Measurements from ENCODE around the gene TRMT10B.
"Not testable (repeated sequence)": the region's sequence is repeated elsewhere in the genome, so short reads cannot be mapped to it uniquely, and the experiment has no call there.

The TRMT10B gene

DNA sequence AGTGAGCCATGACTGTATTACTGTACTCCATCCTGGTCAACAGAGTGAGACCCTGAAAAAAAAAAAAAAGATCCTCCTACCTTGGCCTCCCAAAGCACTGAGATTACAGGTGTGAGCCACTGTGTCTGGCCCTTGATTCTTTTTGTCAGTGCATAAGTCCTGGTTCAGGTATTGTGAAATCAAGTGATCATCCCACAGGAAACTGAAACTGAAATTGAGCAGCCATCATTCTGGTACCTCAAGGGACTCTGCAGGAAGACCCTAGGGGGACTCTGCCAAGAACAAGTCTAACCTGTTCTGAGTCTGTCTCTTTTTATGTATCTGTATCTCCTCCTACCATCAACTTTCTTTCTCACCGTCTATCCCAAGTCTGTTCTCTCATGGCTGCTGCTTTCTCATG lies 45.1 kb downstream of the TRMT10B start:
- Mint-ChIP-seq H3K4me1 (peaks cover 28% of the 10 kb centered on the region), H3K27ac (no peak overlapping the region), H3K4me3 (no peak overlapping the region), H3K9me3 (no peaks in the 10 kb centered on the region), H3K27me3 (ENCODE audit: low read depth, poor library complexity) (peaks cover 31% of the 10 kb centered on the region), H3K36me3 (ENCODE audit: low read depth) (no peaks in the 10 kb centered on the region)
- TF ChIP-seq, protein P1, sequence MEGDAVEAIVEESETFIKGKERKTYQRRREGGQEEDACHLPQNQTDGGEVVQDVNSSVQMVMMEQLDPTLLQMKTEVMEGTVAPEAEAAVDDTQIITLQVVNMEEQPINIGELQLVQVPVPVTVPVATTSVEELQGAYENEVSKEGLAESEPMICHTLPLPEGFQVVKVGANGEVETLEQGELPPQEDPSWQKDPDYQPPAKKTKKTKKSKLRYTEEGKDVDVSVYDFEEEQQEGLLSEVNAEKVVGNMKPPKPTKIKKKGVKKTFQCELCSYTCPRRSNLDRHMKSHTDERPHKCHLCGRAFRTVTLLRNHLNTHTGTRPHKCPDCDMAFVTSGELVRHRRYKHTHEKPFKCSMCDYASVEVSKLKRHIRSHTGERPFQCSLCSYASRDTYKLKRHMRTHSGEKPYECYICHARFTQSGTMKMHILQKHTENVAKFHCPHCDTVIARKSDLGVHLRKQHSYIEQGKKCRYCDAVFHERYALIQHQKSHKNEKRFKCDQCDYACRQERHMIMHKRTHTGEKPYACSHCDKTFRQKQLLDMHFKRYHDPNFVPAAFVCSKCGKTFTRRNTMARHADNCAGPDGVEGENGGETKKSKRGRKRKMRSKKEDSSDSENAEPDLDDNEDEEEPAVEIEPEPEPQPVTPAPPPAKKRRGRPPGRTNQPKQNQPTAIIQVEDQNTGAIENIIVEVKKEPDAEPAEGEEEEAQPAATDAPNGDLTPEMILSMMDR (IDR thresholded peaks at IDR 0.05), result no peak
- DNase-seq, result no peak

DNA sequence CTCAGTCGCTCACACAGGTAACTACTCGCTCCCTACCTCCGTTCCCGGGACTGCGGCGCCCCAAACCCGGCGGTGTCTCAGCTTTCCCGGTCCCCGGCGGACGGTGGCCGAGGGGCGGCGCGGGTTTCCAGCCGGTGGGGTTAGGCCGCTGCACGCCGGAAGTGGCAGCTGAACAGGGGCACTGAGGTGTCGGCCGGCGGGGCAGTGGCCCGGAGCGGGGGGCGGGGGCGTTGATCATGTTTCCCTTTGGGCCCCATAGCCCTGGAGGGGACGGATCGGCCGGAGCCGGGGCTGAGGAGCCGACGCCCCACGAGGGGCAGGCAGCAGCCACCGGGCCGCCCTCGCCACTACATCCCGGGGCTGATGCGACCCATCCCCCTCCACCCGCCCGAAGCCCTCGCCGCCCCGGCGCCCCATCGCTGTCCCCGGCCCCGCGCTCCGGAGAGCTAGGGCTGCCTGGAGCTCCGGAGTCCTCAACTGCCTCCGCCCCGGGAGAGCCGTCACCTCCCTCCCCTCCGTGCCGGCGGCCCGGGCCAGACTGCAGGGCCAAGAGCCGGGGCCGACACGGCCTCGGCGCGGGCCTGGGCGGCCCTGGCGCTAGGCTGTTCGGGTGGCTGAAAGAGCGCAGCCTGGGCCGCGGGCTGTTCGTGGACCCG lies 47.2 kb downstream of the TRMT10B start, which contains the start of gene DCAF10:
DCAF10 (plus strand) TSS at position 167 of the 656 bp plus-strand sequence; CDS start at position 237, 70 bp downstream.
- peaks cover 28% of the 10 kb centered on the region for H3K4me1 Mint-ChIP-seq
- peaks cover 12% of the 10 kb centered on the region for H3K36me3 Mint-ChIP-seq (ENCODE audit: low read depth)
- peak within 1 kb of the TSS; percentile 95 for H3K4me3 Mint-ChIP-seq
- DNase-seq, result peak; percentile 95
- H3K27me3 Mint-ChIP-seq (ENCODE audit: low read depth, poor library complexity), result peaks cover 20% of the 10 kb centered on the region
- peak within 1 kb of the TSS; percentile 85 for H3K27ac Mint-ChIP-seq
- TF ChIP-seq, protein P1 (IDR thresholded peaks at IDR 0.05), result no peak
- H3K9me3 Mint-ChIP-seq, result no peaks in the 10 kb centered on the region

DNA sequence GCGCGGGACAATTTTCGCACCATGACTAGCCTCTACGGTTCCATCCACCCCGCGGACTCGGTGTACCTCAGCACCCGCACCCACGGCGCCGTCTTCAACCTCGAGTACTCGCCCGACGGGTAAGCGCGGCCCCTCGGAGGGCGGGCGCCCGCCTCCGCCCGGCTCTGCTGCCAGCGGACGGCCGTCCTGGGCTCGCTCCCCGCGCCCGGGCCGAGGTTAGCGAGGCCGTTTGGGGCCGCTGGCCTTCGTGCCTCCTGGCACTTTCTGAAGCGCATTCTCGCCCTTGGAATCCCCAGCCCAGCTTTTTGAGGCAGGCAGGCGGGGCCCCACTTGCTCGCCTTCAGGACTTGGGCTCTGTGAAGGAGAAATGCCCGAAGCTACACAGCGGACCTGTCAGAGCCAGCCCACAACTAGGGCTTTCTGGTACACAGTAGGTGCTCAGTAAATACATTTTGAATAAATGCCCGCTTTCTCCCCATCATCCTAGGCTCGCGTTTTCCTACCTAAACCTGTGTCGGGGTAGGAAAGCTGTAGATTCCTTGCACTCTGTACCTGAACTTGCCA lies 47.8 kb downstream of the TRMT10B start:
- H3K4me3 Mint-ChIP-seq, result peak overlapping the region; percentile 95
- peaks cover 14% of the 10 kb centered on the region for H3K27me3 Mint-ChIP-seq (ENCODE audit: low read depth, poor library complexity)
- peak; percentile 60 for DNase-seq
- peaks cover 12% of the 10 kb centered on the region for H3K36me3 Mint-ChIP-seq (ENCODE audit: low read depth)
- H3K27ac Mint-ChIP-seq, result peak overlapping the region; percentile 85
- TF ChIP-seq, protein P1 (IDR thresholded peaks at IDR 0.05), result no peak
- H3K4me1 Mint-ChIP-seq, result peaks cover 32% of the 10 kb centered on the region
- H3K9me3 Mint-ChIP-seq, result no peaks in the 10 kb centered on the region

DNA sequence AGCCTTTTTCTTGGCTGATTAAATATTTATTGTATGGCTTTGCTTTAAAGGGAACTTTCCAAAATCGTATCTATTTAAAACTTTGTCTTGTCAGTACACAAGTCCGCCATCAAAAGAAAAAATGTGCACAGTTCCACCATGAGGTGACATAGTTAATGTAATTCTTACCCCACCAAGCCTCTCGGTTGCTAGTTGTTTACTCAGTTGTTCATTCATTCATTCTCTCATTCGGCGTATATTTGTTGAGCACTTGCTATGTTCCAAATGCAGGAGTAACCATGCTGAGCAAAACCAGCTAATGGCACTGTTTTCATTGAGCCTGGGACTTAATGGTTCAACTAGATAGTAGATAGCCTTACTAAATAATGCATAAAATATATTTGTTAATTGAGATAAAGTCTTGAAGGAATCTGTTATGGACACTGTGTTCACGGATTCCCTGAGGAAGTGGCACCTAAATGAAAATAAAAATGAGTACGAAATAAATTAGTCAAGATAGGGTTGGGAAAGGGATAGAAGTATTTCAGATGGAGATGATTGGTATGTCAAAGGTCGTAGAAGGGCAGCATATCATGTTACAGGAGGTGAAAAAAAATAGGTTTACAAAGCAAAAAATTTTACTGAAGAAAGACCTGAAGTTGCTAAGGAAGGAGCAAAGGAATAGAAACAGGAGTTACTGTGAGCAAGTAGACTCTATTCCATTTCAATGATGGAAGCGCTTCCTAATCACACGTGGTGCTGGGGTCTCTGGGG lies 48.5 kb downstream of the TRMT10B start:
- H3K9me3 Mint-ChIP-seq, result no peaks in the 10 kb centered on the region
- H3K27me3 Mint-ChIP-seq (ENCODE audit: low read depth, poor library complexity), result peaks cover 7% of the 10 kb centered on the region
- TF ChIP-seq, protein P1 (IDR thresholded peaks at IDR 0.05), result no peak
- H3K4me3 Mint-ChIP-seq, result peak overlapping the region; percentile 95
- H3K4me1 Mint-ChIP-seq, result peaks cover 34% of the 10 kb centered on the region
- peaks cover 12% of the 10 kb centered on the region for H3K36me3 Mint-ChIP-seq (ENCODE audit: low read depth)
- peak overlapping the region; percentile 3 for H3K27ac Mint-ChIP-seq
- DNase-seq, result no peak

DNA sequence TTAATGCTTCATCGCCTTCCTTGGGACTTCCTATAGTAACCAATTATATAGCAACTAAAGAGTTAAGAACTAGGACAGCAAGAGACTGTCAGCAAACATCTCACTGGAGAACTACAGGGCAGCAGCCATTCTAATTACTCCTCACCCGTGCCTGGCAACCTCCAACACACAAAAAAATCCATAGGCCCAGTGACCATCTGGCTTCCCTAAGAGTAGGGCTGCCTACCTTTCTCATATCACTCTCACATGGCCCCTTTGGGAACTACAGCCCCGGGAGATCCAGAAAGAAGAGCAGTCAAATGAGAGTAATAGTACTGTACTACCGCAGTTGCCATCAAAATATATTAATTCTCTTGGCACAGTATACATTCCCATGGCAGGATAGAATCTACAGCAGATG lies 52.7 kb downstream of the TRMT10B start:
- Mint-ChIP-seq H3K4me3 (no peak overlapping the region), H3K27ac (peak overlapping the region; percentile 68), H3K9me3 (no peaks in the 10 kb centered on the region), H3K27me3 (ENCODE audit: low read depth, poor library complexity) (peaks cover 3% of the 10 kb centered on the region), H3K36me3 (ENCODE audit: low read depth) (peaks cover 32% of the 10 kb centered on the region), H3K4me1 (peaks cover 26% of the 10 kb centered on the region)
- TF ChIP-seq, protein P1 (IDR thresholded peaks at IDR 0.05), result no peak
- no peak for DNase-seq

DNA sequence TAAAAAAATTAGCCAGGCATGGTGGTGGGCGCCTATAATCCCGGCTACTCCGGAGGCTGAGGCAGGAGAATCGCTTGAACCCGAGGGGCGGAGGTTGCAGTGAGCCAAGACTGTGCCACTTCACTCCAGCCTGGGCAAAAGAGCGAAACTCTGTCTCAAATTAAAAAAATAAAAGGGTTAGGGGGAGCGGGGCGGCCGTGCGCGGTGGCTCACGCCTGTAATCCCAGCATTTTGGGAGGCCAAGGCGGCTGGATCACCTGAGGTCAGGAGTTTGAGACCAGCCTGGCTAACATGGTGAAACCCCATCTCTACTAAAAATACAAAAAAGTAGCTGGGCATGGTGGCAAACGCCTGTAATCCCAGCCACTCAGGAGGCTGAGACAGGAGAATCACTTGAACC lies 56.1 kb downstream of the TRMT10B start:
- H3K27ac Mint-ChIP-seq; H3K27me3 Mint-ChIP-seq (ENCODE audit: low read depth, poor library complexity); H3K4me1 Mint-ChIP-seq; H3K9me3 Mint-ChIP-seq; DNase-seq; H3K4me3 Mint-ChIP-seq: not testable (repeated sequence)
- peaks cover 42% of the 10 kb centered on the region for H3K36me3 Mint-ChIP-seq (ENCODE audit: low read depth)

Data from nephron progenitor cell (in vitro differentiated cells).